Stimulated activated CD4-positive, alpha-beta T cell treated with anti-CD3 and anti-CD28 coated beads, Interleukin-12 subunit alpha, Interleukin-12 subunit beta, amount 100 ng/mL, for 48 hours (primary cell): ENCODE data around the gene OSBPL9.
"Not testable (repeated sequence)": the region's sequence is repeated elsewhere in the genome, so short reads cannot be mapped to it uniquely, and the experiment has no call there.

Experiments
- DNase-seq, 3 donors: peaks; one replicate each; pipeline ENCODE4 v3.0.0-alpha.2; 2020; ENCODE audit warnings: low read depth in 2 of 3, low spot score in 1 of 3

The OSBPL9 gene

DNA sequence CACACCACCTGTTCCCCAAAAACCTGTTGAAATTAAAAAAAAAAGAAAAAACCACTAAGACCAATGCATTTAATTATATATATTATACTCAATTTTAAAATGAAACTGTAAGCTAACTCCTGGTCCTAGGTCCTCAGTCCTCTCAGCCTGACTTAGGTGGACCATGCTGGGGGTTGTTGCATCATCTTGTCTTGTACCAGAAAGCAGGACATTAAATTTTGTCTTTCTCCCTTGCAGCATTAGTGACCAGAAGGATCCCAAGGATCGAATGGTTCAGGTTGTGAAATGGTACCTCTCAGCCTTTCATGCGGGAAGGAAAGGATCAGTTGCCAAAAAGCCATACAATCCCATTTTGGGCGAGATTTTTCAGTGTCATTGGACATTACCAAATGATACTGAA, 164.0 kb downstream of the OSBPL9 start:
- no peak for DNase-seq

DNA sequence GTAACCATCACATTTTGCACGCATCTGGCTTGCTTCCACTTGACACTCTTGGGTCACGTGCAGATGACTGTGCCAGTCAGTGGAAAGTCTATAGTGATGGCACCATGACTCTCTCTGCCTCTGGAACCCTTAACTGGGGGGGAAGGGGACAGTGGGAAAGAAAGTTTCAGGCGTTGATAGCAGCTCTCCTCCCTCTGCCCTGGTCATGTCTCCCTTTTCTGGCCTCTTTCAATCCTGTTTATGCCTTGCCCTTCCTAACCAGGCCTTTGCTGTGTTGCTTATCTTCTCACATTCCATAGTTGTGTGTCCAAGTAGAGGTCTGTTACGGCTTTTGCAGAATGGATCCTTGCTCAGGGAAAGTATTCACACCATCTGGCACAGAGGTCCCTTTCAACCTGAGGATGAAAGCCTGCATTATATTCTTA, 168.1 kb downstream of the OSBPL9 start:
- DNase-seq = no peak

DNA sequence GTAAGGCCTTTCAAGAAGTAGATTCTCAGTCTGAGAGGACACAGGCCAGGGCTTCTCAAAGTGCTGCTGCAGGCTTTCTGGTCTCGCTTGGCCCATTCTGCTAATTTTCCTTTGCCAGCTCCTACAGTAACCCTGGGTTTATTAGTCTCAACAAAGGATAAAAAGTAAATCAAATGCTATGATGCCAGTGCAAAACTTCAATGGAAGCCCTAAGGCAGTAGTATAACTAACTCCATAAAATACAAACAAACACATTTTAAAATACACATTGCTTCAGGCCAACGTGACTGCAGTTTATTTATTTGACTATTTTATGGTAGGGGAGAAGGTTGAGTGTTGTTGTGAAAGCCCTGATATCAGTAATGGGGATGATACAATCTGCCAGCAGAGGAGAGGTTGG, 172.0 kb downstream of the OSBPL9 start:
- DNase-seq = no peak

DNA sequence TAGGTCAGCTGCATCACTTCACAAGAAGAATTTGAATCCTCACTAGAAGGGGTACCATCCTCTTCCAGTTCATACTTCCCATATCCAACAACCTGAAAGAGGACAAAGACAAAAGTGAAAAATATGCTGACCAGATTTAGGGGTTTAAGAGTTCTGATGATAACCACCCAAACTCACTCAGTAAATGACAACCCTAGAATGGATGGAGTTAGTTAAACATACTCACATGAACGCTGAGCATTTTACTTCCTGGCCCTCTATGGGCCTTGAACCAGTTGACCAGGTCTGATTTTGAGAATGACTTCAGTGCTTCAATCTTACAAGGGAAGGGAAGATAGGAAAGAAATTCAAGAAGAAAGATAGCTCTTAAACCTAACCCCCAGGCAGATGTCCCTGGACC, 172.4 kb downstream of the OSBPL9 start:
- DNase-seq = no peak

DNA sequence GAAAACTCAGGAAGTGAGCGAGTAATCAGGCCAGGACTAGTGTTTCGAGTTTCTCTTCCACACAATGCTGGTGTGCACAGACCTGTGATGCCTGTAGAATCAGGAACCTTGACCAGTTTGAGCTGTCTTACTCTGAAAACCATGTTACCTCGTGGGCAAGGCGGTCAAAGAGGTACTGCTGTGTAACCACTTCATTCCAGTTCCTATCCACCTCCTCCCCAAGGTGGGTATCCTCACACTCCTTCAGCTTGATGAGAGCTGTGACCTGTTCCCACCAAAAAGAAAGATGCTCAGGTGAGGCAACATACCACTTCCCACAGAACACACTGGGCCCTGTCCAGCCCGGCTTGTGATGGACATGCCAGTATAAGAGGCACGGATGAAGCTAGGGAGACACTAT, 173.5 kb downstream of the OSBPL9 start:
- DNase-seq = no peak

DNA sequence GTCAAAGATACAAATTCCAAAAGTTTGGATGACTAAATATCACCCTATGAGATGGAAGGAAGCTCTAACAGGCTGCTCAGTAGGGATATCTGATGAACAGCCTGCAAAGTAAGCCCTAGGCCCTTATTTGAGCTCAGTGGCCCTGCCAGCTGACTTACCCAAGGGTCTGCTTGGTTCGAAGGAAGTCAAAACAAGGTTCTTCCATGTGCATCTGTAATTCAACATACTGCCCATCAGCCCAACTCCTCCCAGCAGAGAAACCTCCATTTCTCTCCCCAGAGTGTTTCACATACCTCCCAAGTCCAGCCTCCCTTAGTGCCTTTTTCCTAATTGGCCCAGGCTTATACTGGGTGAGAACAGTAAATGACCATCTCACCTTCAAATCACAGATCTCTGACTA, 175.0 kb downstream of the OSBPL9 start:
- no peak for DNase-seq

DNA sequence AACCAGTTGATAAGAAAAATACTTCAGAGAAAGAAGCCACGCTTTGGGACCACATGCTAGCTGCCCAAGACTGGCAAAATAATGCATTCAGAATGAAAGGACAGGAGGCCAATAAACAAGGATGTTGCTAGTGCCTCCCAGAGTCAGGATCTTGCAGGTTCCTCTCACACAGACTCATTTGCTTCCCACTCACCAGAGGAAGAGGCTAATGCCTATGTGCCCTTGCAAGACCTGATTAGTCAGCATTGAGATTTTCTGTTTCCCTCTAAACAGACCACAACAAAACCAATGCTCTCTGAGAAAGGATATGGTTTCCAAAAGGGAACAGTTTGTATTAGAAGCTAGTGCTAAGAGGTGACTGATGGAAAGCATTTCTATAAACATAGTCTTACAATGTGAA, 176.0 kb downstream of the OSBPL9 start:
- no peak for DNase-seq

DNA sequence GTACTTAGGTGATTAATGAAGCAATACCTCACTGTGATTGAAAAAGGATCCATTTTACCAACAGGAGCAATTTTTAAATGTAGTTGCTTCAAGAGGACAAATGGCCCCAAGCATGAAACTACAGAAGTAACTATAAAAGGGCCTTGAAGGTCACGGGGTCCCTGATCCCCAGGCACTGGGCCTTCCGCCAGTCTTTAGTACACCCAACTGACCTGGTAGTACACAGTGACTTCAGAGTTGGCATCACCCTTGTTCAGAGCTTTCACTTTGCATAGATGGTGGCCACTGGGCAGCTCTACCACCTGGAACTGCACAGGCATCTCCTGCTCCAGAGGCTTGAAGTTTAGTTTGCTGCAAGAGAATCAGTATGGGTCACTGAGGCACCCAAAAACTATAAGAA, 177.4 kb downstream of the OSBPL9 start:
- DNase-seq = no peak

DNA sequence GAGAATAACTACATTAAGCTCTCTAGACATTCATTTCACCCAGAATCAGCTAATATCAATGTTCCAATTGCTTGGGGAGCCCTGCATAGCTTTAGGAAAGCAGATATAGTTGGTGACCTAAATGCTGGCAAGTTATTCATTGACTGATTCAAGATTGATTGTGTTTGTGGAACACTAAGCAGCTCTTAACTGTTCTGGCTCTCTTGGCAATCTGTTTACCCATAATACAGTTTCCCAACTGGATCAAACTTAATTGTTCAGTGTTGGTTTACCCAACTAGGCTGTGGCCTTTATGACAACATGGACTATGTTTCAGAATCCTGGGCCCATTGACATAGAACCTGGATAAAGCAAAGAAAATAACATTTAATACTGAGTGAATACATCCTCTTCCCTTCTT, 178.0 kb downstream of the OSBPL9 start:
- no peak for DNase-seq

DNA sequence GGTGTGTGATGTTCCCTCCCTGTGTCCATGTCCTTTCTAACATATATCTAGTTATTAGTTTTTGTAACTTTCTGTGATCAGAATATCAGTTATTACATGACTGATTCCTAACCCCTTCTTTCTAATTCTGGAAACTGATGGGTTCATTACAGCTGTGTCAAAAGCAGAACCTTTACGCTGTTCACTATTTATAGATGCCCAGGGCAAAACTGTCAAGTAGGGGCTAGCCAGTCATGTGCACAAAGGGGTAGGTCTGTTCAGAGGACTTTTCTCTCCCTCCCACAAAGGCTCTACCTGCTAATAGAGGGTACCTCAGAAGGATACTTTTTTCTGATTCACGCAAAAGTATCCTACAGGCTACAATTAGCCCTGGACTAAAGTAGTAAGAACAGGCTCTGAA, 182.5 kb downstream of the OSBPL9 start:
- no peak for DNase-seq

DNA sequence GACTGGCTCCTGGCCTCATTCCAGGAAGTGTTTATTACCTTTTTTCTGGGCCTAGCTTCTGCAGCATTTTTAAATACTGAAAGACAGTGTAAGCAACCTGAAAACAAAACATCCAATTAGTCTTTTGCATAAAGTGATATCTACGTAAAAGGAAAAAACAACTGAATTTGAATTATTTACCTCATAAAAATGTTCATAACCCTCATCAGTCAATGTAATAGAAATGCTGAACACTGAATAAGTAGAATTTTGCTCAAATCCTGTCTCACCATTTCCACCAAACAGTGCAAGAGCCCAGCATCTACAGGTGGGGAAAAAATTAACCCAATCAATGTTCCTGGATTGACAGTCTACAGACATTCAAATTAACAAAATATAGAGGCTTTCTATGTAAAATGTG, 197.6 kb downstream of the OSBPL9 start:
- DNase-seq = no peak

DNA sequence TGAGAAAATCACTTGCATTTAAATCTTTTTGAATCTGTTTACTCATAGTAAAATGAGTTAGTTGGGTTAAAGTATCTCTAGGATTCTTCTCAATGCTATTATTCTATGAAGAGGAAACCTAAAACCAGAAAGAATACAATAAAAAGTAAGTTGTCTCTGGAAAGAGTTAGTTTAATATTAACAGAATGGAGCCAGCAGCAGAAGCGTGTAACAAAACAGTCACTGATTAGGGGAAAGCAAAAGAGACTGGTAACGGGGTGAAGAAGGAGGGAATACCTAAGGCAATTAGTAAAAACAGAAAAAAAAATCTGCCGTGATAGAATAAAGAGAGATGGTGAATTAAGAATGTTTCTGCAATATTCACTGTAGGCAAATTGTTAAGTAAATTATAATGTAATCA, 201.6 kb downstream of the OSBPL9 start:
- no peak for DNase-seq

DNA sequence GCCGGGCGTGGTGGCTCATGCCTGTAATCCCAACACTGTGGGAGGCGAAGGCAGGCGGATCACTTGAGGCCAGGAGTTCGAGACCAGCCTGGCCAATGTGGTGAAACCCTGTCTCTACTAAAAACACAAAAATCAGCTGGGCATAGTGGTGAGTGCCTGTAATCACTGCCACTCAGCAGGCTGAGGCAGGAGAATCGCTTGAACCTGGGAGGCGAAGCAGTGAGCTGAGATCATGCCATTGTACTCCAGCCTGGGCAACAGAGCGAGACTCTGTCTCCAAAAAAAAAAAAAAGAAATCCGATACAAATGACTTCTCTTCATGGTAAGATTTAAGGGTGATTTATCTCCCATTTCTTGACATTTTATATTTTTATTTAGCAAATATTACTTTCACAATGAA, 202.1 kb downstream of the OSBPL9 start:
- not testable (repeated sequence) for DNase-seq

DNA sequence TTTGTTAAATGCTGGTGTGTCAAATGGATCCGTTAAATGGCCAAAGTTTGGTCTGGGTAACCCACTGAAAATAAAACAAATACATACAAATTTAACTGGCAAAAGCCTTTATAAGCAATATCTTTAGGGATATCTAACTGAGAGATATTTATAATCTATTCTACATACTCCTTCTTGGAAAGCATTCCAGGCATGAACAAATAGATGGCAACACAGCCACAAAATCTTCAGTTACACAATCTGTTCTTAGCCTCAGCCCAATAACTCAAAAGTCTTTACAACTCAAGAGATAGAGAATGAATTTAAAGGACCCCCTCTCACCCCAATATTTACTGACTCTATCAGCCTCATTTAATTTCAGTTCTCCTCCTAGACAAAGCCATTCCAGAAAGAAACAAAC, 202.9 kb downstream of the OSBPL9 start:
- no peak for DNase-seq

DNA sequence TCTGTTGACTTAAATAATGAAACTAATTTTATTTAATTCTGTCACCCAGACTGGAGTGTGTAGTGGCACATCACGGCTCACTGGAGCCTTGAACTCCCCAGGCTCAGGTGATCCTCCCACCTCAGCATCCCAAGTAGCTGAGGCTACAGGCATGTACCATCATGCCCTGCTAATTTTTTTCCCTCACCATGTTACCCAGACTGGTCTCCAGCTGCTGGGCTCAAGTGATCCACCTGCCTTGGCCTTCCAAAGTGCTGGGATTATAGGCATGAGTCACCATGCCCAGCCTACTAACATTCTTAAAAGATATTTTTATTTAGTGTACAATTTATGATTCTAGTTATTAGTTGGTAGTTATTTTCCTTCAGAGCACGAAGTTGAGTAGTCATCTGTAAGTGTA, 212.2 kb downstream of the OSBPL9 start:
- DNase-seq = no peak

DNA sequence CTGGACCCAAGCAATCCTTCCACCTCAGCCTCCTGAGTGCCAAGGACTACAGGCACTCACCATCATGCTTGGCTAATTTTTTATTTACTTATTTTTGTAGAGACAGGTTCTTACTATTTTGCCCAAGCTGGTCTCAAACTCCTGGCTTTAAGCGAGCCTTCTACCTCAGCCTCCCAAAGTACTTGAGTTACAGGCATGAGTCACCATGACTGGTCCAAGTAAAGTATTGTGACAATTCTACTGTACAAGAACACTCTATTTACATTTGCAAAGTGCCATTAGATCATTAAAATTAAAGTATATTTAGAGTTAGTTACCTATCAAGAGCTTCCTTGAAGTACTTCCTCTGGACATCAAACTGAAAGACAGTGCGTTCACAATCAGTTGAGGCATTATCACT, 216.8 kb downstream of the OSBPL9 start:
- no peak for DNase-seq

DNA sequence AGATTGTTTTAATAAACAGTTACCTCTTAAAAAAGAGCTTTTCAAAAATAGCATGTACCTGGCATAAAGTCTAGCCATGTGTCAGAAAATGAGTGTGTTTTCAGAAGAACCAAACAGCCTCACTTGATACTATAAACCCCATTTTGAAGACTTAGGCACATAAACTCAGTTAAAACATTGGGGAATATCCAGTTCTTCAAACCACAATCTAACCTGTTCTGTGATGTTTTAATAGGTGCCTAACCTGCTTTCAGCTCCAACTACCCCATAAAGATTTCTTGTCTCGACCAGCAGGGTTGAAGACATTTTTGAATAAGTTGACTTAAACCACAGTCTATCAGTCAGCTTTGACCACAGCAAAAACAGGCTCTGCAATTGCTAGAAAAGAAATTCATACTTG, 220.4 kb downstream of the OSBPL9 start:
- DNase-seq = no peak
